8988T (cell line): ENCODE data around the gene RXFP2.
A peak's percentile ranks its signal among the peaks of the same experiment; 100 is the strongest.

ENCODE experiments used
- DNase-seq: peaks from one replicate; pipeline ENCODE4 v3.0.0; 2011

RXFP2 gene

GRCh38 chr13:31835932-31836331 lies 96.6 kb downstream of the RXFP2 start:
- no peak for DNase-seq

GRCh38 chr13:31843044-31843443 lies 103.7 kb downstream of the RXFP2 start:
- no peak for DNase-seq

DNA sequence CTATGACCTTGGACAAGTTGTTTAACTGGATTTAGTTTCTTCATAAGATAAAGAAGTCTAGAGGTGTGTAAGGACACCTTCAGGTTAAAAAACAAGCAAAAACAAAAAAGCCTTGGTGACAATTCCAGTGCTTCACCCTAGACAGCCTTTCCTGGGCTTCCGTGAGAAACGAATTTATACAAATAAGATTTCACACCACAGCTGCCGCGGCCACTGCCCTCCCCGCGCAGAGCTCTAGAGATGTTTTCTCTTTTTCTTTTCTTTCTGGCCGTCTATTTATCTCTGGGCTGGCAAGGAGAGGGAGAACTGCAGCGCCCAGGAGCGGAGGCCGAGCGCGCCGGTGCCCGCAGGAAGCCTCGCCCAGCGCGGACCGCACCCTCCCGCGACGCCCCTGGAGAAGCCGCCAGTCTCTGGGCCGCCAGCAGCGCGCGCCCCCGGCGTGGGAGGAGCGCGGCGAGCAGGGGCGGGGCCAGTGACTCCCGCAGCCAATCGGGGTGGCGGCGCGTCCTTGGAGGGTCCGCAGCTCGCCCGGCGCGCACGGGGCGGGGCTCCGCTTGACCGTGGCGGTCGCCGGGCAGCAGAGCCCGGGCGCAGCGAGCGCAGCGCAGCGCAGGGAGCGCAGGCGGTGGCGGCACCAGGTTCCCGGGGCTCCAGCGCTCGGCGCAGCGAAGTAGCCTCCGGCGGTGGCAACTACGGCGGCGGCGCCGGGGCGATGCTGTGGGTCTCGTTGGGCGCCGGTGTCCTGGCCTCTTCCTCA lies 107.0 kb downstream of the RXFP2 start:
- peak; percentile 70 for DNase-seq

DNA sequence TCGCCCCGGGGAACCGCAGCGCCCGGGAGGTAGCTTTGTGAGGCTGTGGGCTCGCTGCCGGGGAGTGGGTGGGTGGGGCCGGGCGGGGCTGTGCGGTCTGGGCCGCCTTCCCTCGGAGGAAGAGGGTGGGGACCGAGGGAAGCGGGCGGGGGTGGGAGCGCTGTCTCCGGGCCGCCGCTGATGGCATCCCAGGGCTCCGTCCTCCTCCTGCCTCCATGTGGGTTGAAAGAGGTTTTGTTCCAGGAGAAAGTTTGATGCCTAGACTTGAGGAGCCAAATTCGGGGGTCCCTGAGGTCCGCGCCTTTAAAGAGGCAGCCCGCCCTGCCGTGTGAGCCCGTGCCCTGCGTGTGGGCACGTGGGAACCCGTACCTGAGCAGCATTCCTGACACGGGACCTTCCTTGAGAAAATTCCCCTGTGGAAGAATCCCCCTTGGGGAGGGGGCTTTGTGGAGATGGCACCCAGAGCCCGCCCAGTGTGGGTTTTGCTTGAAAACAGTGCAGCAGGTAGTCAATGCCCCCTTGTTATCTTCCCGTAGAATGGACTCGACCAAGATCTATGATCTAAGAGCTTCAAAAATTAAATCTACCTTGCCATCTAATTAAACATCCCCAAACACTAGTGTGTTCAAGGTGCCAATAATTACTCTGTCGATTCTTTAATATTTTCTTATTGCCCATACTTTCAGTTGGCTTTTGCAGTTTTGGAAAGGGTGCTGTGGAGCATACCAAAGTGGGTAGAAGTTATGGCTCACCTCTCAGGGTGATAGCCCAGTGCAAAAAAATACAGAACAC lies 107.8 kb downstream of the RXFP2 start:
- no peak for DNase-seq

GRCh38 chr13:31848621-31849020 lies 109.3 kb downstream of the RXFP2 start:
- DNase-seq, result no peak

DNA sequence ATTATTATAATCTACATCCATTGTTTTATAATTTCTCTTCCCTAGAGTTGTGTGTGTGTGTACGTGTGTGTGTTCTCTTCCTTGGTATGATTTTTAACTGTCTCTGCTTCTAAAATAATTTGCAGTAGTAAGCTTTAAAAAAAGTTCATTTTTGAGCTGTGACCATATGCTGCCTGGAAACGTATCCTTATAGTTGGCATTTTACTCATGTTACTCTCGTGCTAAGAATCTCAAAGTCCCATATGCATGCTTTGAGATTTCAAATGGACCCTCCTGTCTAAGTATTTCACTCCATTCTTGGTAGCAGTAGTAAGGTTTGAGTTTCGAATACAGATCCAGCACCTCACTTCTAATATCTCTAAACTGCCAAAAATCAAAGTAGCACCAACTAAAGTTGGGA lies 109.9 kb downstream of the RXFP2 start:
- no peak for DNase-seq

DNA sequence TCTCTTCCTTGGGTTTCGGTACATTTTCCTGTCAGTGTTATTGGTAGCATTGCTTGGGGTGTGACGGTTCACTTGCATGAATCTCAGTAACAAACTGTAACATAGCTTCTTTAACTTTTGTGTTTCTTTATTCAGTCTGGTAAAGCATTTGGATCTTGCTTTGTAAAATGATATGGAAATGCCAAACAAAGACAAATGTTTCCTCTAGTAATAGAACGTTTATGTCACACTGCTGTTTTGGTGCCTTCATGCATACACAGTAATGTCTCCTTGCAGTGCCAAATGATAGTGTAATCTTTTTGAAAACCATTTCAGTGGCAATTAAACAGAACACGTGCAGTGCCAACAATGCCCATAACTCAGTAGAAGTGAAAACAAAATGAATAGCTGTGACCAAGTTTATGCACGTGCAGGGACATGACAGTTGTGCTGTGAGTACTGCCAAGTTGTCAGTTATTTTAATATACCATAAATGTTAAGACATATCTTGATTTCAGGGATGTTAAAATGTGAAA lies 110.8 kb downstream of the RXFP2 start:
- no peak for DNase-seq

DNA sequence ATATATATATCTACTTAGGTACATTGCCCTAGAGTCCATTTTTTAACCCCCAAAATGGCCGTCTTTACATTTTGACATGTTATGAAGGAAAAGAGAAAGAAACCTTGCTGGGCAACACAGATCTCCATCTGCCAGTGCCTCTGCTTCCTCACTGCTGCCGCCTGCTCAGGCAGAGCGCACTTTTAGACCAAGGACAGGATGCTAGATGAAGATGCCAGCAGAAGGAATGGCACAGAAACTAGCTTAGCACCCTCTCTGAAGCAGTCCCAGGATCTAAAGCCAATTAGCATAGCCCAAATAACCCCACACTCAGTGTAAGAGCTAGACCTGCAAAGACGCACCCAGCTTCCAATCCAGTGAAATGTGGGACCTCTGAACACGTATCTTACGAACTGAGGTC lies 111.9 kb downstream of the RXFP2 start:
- DNase-seq, result no peak
